Fibroblast of lung (primary cell): ENCODE measurements around the gene SH3GL2. TPM values are rescaled to one million over a fixed set of nuclear protein-coding genes. Genes with fewer than 3 reads are reported as not detected.

Experiments used
- DNase-seq, 2 donors: peaks; one replicate each; pipeline versions ENCODE4 v3.0.0 to v3.0.0-alpha.2; 2010; ENCODE audit warnings: low read depth in 2 of 2
- H2AFZ ChIP-seq: 2 replicates; pipeline ENCODE4 v1.5.1; 2012; ENCODE audit warnings: low read length, control low read depth, inconsistent platforms
- H3K27ac ChIP-seq: 2 replicates; pipeline ENCODE4 v1.5.1; 2011; ENCODE audit warnings: low read length, control low read depth; ENCODE audit not compliant: insufficient read depth
- H3K27me3 ChIP-seq: 2 replicates; pipeline ENCODE4 v1.5.1; 2011; ENCODE audit warnings: mild to moderate bottlenecking, low read length; ENCODE audit not compliant: control insufficient read depth, insufficient read depth
- H3K36me3 ChIP-seq: 2 replicates; pipeline ENCODE4 v1.5.1; 2011; ENCODE audit warnings: low read length; ENCODE audit not compliant: control insufficient read depth, insufficient read depth
- H3K4me1 ChIP-seq: 2 replicates; pipeline ENCODE4 v1.5.1; 2011; ENCODE audit warnings: low read length; ENCODE audit not compliant: control insufficient read depth, insufficient read depth; ENCODE audit errors: extremely low read depth
- H3K4me2 ChIP-seq: 2 replicates; pipeline ENCODE4 v1.5.1; 2011; ENCODE audit warnings: low read length, control low read depth; ENCODE audit not compliant: insufficient read depth; ENCODE audit errors: extremely low read depth
- H3K4me3 ChIP-seq, 4 experiments: fragments of 200-600 bp in 1 of 4; sonication (generic) in 1 of 4; replicated peaks in 1 of 4; 2 replicates each; pipeline ENCODE4 v1.5.1; 2011 to 2016; ENCODE audit warnings: low read length in 4 of 4, low read depth in 3 of 4, mild to moderate bottlenecking in 3 of 4, control low read depth in 2 of 4, inconsistent platforms in 1 of 4, mixed read lengths in 1 of 4; ENCODE audit not compliant: insufficient read depth in 1 of 4; ENCODE audit errors: control extremely low read depth in 1 of 4
- H3K79me2 ChIP-seq: 2 replicates; pipeline ENCODE4 v1.5.1; 2012; ENCODE audit warnings: mild to moderate bottlenecking, low read length, inconsistent platforms; ENCODE audit not compliant: control insufficient read depth, insufficient read depth
- H3K9ac ChIP-seq: 2 replicates; pipeline ENCODE4 v1.5.1; 2011; ENCODE audit warnings: mild to moderate bottlenecking, low read length, control low read depth; ENCODE audit not compliant: insufficient read depth
- H3K9me3 ChIP-seq: 2 replicates; pipeline ENCODE4 v1.5.1; 2012; ENCODE audit warnings: low read depth, low read length; ENCODE audit not compliant: control insufficient read depth, insufficient read depth
- H4K20me1 ChIP-seq: 2 replicates; pipeline ENCODE4 v1.5.1; 2011; ENCODE audit warnings: low read length; ENCODE audit not compliant: control insufficient read depth, insufficient read depth; ENCODE audit errors: extremely low read depth
- CTCF ChIP-seq, 2 donors: IDR thresholded peaks in 1 of 2; conservative IDR thresholded peaks in 1 of 2; 1 replicate in 1 of 2; 2 replicates in 1 of 2; pipeline ENCODE4 v1.5.1; 2011 to 2012; ENCODE audit warnings: low read length in 2 of 2, control low read depth in 1 of 2, inconsistent platforms in 1 of 2, low read depth in 1 of 2, mild to moderate bottlenecking in 1 of 2
- EZH2 ChIP-seq: IDR thresholded peaks from 2 replicates; pipeline ENCODE4 v1.5.1; 2012; ENCODE audit warnings: low read length, control low read depth, mild to moderate bottlenecking; ENCODE audit errors: missing control alignments
- polyA plus RNA-seq, 2 donors: library from polyadenylated mRNA; depleted of rRNA in 1 of 2; stranded (reverse) in 1 of 2; unstranded in 1 of 2; fragments of >200 nt; gene quantifications; 2 replicates each; pipeline ENCODE4 v1.2.1, GENCODE V29; 2011 to 2012; ENCODE audit warnings: missing spikeins in 1 of 2
- total RNA-seq: library from RNA; depleted of rRNA; stranded (reverse); fragments of >200 nt; gene quantifications from 2 replicates; pipeline ENCODE4 v1.2.1, GENCODE V29; 2014

Gene SH3GL2
- total and polyA plus RNA-seq, 2 donors (not counting 1 experiment from before 2014, with no cell fraction given): 0.17 TPM; not detected in 1

GRCh38 chr9:17730899-17731298, 152.0 kb downstream of the SH3GL2 start:
- H3K27me3 ChIP-seq: no peaks in the 10 kb centered on the region
- no peaks in the 10 kb centered on the region for H3K36me3 ChIP-seq
- TF ChIP-seq EZH2 (no peak), CTCF (conservative IDR thresholded peaks at IDR 0.05 in 1 of 2, IDR thresholded peaks at IDR 0.05 in 1 of 2; ENCODE audit: low read depth in 1 of 2, low read length in 2 of 2) (no peak)
- no peak overlapping the region for H3K27ac ChIP-seq
- no peaks in the 10 kb centered on the region for H3K4me1 ChIP-seq
- H3K9me3 ChIP-seq: no peaks in the 10 kb centered on the region
- no peaks in the 10 kb centered on the region for H3K79me2 ChIP-seq
- no peak overlapping the region for H2AFZ ChIP-seq
- no peak overlapping the region for H3K9ac ChIP-seq
- H4K20me1 ChIP-seq: no peaks in the 10 kb centered on the region
- no peak overlapping the region for H3K4me2 ChIP-seq
- DNase-seq: no peak
- no peak overlapping the region for H3K4me3 ChIP-seq

GRCh38 chr9:17731308-17731707, 152.4 kb downstream of the SH3GL2 start:
- TF ChIP-seq CTCF (conservative IDR thresholded peaks at IDR 0.05 in 1 of 2, IDR thresholded peaks at IDR 0.05 in 1 of 2; ENCODE audit: low read depth in 1 of 2, low read length in 2 of 2): no peak
- no peak for TF ChIP-seq EZH2
- H3K27ac ChIP-seq: no peak overlapping the region

GRCh38 chr9:17734674-17735073, 155.8 kb downstream of the SH3GL2 start:
- Histone ChIP-seq H3K27me3 (no peaks in the 10 kb centered on the region), H3K36me3 (no peaks in the 10 kb centered on the region), H3K4me3 (no peak overlapping the region), H4K20me1 (no peaks in the 10 kb centered on the region), H3K79me2 (no peaks in the 10 kb centered on the region), H3K4me1 (no peaks in the 10 kb centered on the region), H2AFZ (no peak overlapping the region), H3K9me3 (no peaks in the 10 kb centered on the region), H3K4me2 (no peak overlapping the region), H3K9ac (no peak overlapping the region), H3K27ac (no peak overlapping the region)
- TF ChIP-seq CTCF (conservative IDR thresholded peaks at IDR 0.05 in 1 of 2, IDR thresholded peaks at IDR 0.05 in 1 of 2; ENCODE audit: low read depth in 1 of 2, low read length in 2 of 2) (no peak), EZH2 (no peak)
- DNase-seq: no peak

More at GRCh38 chr9:17731308-17731707, 152.4 kb downstream of the SH3GL2 start:
- no peaks in the 10 kb centered on the region for H4K20me1 ChIP-seq
- no peak overlapping the region for H3K4me3 ChIP-seq
- H3K9me3 ChIP-seq: no peaks in the 10 kb centered on the region
- H3K9ac ChIP-seq: no peak overlapping the region
- H3K4me1 ChIP-seq: no peaks in the 10 kb centered on the region
- no peak overlapping the region for H3K4me2 ChIP-seq
- H3K36me3 ChIP-seq: no peaks in the 10 kb centered on the region
- no peak for DNase-seq
- no peak overlapping the region for H2AFZ ChIP-seq
- H3K27me3 ChIP-seq: no peaks in the 10 kb centered on the region
- no peaks in the 10 kb centered on the region for H3K79me2 ChIP-seq
